GM19023 (cell line): ENCODE results near the gene CHST11.

Experiments used
- ATAC-seq: cut with Tn5 transposase; IDR thresholded peaks from one replicate; pipeline ENCODE4 v1.9.1; 2021; ENCODE audit warnings: mild to moderate bottlenecking, moderate library complexity; ENCODE audit not compliant: unreplicated experiment

CHST11 gene

DNA sequence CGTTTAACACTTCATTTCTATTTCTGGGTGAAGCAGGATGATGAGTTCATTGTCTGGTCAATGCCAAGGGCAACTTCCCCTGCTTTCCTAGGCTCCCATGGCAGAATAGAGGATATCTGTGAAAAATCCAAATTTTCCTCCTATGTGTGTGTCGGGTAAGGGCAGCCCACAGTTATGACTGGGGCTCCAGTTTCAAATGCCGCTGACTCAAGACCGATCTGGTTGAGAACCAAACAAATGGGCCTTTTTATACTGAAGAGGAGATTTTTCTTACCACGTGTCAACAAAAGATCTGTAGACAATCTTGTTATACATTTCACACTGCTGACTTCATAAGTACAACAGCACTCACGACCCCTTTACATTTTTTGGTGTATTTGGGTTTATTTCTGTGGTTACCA, 120.8 kb downstream of the CHST11 start:
- no peak for ATAC-seq

- ATAC-seq, result no peak
Observed at GRCh38 chr12:104578453-104578852, 121.7 kb downstream of the CHST11 start.

- ATAC-seq, result no peak
Observed at GRCh38 chr12:104579718-104580495, 123.2 kb downstream of the CHST11 start.

- ATAC-seq, result no peak
Observed at GRCh38 chr12:104581005-104581570, 124.3 kb downstream of the CHST11 start.

- ATAC-seq, result peak; percentile 82
Observed at GRCh38 chr12:104582739-104583138, 126.0 kb downstream of the CHST11 start.

DNA sequence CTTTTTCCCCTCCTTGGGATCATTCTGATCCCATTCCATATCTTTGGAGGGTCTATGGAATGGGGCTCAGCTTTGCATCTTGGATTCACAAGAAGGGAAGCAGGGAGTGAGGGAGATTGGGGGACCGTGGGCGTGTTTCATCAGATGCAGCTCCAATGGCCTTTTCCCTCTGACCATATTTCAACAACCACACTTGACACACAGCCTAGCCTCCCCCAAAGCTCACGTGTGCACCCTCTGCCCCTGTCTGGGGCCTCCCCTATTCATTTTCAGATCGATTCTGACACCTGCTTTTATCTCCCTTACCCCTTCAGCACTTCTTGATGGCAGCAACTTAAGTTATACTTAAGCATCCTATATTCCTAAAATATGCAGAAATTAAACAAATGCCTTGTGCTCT, 126.6 kb downstream of the CHST11 start:
- ATAC-seq, result peak; percentile 57

DNA sequence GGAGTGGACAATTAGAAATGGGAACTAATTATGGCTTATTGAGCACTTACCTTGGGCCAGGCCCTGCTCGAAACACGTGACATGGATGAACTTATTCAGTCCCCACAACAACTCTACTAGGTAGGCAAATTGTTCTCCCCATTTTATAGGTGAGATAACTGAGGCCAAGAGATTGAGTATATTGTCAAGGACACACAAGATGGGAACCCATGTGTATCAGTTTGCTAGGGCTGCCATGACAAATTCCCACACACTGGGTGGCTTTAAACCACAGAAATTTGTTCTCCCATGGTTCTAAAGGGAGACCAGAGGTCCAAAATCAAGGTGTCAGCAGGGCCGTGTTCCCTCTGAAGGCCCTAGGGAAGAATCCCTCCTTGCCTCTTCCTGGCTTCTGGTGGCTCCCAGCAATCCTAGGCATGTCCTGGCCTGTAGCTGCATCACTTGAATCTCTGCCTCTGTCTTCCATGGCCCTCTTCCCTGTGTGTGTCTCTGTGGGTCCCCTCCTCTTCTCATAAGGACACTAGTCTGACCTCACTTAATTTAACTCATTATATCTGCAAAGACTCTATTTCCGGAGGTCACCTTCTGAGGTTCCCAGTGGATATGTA, 128.8 kb downstream of the CHST11 start:
- no peak for ATAC-seq

DNA sequence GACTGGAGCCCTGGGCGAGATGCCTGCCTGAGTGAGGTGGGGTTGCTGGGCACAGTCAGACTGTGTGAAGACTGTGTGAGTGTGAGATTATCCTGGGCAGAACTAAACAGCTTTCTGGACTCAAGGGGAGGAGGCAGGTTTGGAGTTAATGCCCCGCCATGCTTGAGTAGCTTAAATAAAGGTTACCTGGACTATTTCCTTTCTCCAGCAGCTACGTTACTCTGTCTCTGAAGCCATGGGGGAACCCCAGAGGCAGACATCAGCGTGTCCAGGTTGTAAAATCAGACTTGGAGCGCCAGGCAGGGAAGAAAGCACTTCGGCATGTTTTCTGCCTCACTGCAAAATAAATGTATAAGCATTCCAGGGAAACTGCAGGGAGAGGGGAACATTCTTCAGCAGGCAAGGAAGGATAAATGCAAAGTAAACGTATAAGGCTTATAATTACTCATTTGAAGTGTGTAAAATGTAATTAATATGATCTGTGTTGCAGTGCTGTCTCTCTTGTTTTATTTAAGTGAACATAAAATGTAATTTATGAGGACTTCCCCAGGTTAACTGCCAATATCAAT, 129.7 kb downstream of the CHST11 start:
- no peak for ATAC-seq

DNA sequence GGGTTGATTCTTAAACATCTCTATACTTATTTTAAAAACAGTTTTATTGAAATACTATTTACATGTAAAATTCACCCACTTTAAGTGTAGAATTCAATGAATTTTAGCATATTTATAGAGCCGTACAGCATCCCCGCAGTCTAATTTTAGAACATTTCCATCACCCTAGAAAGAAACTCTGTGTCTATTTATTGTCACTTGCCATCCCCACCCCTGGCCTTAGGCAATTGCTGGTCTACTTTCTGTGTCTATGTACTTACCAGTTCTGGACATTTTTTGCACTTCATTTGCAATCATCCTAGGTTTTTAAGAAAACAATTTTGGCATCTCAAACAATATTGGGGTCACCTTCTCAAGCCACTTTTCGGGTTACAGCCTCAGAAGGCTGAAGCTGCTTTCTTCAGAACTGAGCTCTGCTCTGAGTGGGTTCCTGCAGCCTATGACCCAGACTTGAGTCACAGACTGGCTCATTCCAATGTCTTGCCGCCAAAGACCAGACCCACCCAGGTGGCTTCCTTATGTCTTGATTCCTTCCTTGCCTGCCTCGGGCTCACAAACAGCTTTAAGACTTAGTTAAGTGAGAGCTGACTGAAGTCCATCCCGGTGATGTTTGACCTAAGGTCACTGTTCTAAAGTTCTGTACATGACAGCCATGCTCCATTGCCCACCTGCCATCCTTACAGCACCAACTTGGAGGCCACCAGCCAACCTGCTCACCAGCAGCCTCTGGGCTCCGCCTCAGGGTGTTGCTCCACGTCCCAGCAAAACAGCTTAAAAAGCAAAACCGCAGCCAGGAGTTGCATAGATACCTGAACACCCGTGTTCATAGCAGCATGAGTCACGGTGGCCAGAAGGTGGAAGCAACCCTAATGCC, 131.5 kb downstream of the CHST11 start:
- no peak for ATAC-seq

DNA sequence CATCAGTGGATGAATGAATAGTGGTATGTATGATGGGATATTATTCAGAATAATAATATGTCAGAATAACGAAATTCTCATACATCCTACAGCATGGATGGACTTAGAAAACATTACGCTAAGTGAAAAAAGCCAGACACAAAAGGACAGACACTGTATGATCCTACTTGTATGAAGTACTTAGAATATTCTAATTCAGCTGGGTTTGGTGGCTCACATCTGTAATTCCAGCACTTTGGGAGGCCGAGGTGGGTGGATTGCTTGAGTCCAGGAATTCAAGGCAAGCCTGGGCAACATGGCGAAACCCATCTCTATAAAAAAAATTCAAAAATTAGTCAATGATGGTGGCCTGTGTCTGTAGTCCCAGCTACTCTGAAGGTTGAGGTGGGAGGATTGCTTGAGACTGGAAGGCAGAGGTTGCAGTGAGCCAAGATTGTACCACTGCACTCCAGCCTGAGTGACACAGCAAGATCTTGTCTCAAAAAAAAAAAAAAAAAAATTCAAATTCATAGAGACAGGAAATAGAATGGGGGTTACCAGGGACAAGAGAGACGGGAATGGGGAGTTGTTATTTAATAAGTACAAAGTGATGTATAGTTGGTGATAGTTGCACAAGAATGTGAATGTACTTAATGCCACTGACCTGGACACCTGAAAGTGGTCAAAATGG, 132.3 kb downstream of the CHST11 start:
- ATAC-seq, result no peak

- ATAC-seq, result no peak
Observed at GRCh38 chr12:104590022-104590421, 133.3 kb downstream of the CHST11 start.

DNA sequence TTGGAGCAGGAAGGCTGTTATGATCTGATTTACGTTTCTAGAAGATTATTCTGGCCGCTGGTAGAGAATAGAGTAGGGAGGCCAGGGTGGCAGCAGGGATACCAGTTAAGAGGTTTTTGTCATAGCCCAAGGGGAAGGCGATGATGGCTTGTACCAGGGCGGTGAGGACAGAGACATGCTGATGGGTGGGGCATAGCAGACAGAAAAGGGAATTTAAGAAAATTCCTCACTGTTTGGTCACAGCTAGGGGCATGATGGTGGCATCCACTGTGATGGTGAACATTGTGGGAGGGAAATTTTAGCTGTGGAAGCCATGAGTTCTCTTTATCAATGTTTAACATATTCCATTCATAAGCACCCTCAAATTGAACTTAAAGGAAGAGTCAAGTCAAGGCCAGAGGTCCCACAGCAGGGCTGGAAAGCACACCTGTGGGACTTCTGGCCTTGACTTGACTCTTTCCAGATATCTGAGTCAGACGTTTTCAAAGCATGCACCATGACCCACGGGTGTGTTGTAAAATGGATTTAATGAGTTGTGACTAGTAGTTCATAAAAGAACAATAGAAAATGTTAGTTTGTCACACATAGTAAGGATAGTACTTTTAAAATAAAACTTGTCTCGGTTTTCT, 134.6 kb downstream of the CHST11 start:
- ATAC-seq, result no peak

GRCh38 chr12:104593482-104593881, 136.7 kb downstream of the CHST11 start:
- ATAC-seq, result no peak

DNA sequence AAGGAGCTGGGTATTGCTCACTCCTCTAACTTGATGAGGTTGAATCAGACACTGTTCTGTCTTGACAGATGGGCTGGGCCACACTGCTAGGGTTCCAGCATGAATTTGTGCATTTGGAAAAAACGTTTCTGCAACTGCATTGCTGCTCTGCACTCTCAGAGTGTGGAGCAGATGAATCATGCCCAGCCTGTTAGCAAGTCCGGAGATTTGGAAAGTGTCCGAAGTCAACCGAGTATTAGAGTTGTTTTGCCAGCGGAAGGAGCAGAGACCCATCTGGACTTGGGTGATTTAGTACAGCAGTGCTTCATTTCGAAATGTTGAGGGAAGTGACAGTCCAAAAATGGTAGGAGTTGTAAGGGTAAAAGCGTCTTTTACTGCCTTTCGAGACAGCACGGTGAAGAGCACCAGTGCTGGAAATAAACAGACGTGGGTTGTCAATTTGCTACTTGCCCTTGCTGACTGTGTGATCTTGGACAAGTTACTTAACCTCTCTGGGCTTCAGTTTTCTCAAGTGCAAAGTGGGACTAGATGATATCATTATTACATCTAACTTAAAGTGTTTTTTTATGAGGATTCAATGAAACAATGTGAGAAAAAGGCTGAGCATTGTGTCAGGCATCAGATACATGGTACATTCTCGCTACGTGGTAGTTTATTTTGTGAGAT, 139.5 kb downstream of the CHST11 start:
- ATAC-seq, result no peak

- no peak for ATAC-seq
Observed at GRCh38 chr12:104596898-104597843, 140.4 kb downstream of the CHST11 start.

GRCh38 chr12:104598342-104599271, 141.9 kb downstream of the CHST11 start:
- no peak for ATAC-seq
